IMR-90 (cell line): ENCODE results near the gene DDX46.

Source experiments
- CTCF ChIP-seq: conservative IDR thresholded peaks from 2 replicates; pipeline ENCODE4 v1.5.1; 2012; ENCODE audit warnings: mild to moderate bottlenecking, low read depth, low read length, improper control_type of control experiment
- ELK1 ChIP-seq: fragments of 150-350 bp; IDR thresholded peaks from 2 replicates; pipeline ENCODE4 v1.6.1; 2016; ENCODE audit warnings: low read depth, mild to moderate bottlenecking, low read length, moderate library complexity, borderline replicate concordance
- POLR2A ChIP-seq: IDR thresholded peaks from 2 replicates; pipeline ENCODE4 v1.6.1; 2012; ENCODE audit warnings: mild to moderate bottlenecking, low read depth, low read length
- RAD21 ChIP-seq: IDR thresholded peaks from 2 replicates; pipeline ENCODE4 v1.6.1; 2012; ENCODE audit warnings: low read length, improper control_type of control experiment
- RCOR1 ChIP-seq: IDR thresholded peaks from 2 replicates; pipeline ENCODE4 v1.6.1; 2012; ENCODE audit warnings: mild to moderate bottlenecking, low read length, improper control_type of control experiment; ENCODE audit not compliant: insufficient replicate concordance
- SMC3 ChIP-seq: fragments of 150-350 bp; IDR thresholded peaks from 2 replicates; pipeline ENCODE4 v1.6.1; 2016; ENCODE audit warnings: low read depth, mild to moderate bottlenecking, antibody characterized with exemption, low read length, moderate library complexity

GRCh38 chr5:134758176-134758503 is 439 bp upstream of the DDX46 start:
- TF ChIP-seq CTCF (no peak), ELK1 (no peak), RAD21 (no peak), POLR2A (no peak), RCOR1 (peak; percentile 6), SMC3 (no peak)
